K562 (cell line): ENCODE measurements around the gene HELZ2. TPM values are rescaled to one million over a fixed set of nuclear protein-coding genes. Genes with fewer than 3 reads are reported as not detected.

ENCODE experiments used
- ATAC-seq: fragments of 200-7000 bp; cut with Tn5 transposase; 3 replicates; pipeline ENCODE4 v1.9.1; 2020; ENCODE audit warnings: moderate library complexity
- Bru-seq: library from RNA; stranded (reverse); fragments of 400-500 nt; gene quantifications from one replicate; lab custom pipeline; 2021; lab: Mats Ljungman, UMichigan
- BruChase-seq, 2 experiments: library from RNA; stranded (reverse); fragments of 400-500 nt; gene quantifications; one replicate each; lab custom pipeline; 2021; lab: Mats Ljungman, UMichigan
- BruUV-seq: library from RNA; stranded (reverse); fragments of 400-500 nt; replicated peaks from 2 replicates; lab custom pipeline; 2021; lab: Mats Ljungman, UMichigan
- CTCF ChIA-PET: fragments of 300-600 bp; formaldehyde crosslinking; extraction: SDS; loops from one replicate; lab custom pipeline; 2021; ENCODE audit warnings: low intra/inter-chr PET ratio; lab: Yijun Ruan, JAX
- POLR2A ChIA-PET: fragments of 300-600, 350-650 bp; sonication (Branson Sonifier 250); formaldehyde crosslinking; extraction: SDS; loops from one replicate; lab custom pipeline; 2021; ENCODE audit warnings: antibody characterized with exemption, inconsistent platforms; lab: Yijun Ruan, JAX
- DNase-seq, 4 experiments: peaks; one replicate each; pipeline versions ENCODE4 v3.0.0 to v3.0.0-alpha.2; 2011 to 2018; ENCODE audit warnings: low spot score in 3 of 4, mixed read lengths in 3 of 4; ENCODE audit errors: extremely low read depth in 1 of 4
- FAIRE-seq: peaks from 2 replicates; lab custom pipeline; 2011; peaks lifted over from hg19 to GRCh38; lab: Jason Lieb, UNC
- H2AFZ ChIP-seq: 2 replicates; pipeline ENCODE4 v1.6.0; 2011; ENCODE audit warnings: low read depth, low read length, control low read depth, inconsistent platforms
- H3K27ac ChIP-seq: fragments of 200-600 bp; 3 replicates; pipeline ENCODE4 v1.8.0; 2011; ENCODE audit warnings: low read depth, mild to moderate bottlenecking, control low read depth, inconsistent platforms, low read length, moderate library complexity, mixed read lengths; ENCODE audit errors: extremely low read depth
- H3K27me3 ChIP-seq, 2 experiments: fragments of 300-600 bp in 1 of 2; 2 replicates in 1 of 2; 3 replicates in 1 of 2; pipeline versions ENCODE4 v1.6.0 to v1.8.0; 2011; ENCODE audit warnings: inconsistent platforms in 2 of 2, low read length in 2 of 2, mild to moderate bottlenecking in 1 of 2, mixed read lengths in 1 of 2, moderate library complexity in 1 of 2; ENCODE audit not compliant: control insufficient read depth in 2 of 2, insufficient read depth in 2 of 2
- H3K36me3 ChIP-seq: fragments of 300-600 bp; 3 replicates; pipeline ENCODE4 v1.8.0; 2011; ENCODE audit warnings: mild to moderate bottlenecking, low read length, inconsistent platforms; ENCODE audit not compliant: control insufficient read depth, insufficient read depth
- H3K4me1 ChIP-seq, 2 experiments: fragments of 200-600 bp in 1 of 2; replicated peaks in 1 of 2; 2 replicates in 1 of 2; 3 replicates in 1 of 2; pipeline versions ENCODE4 v1.5.1 to v1.8.0; 2011; ENCODE audit warnings: inconsistent platforms in 2 of 2, low read length in 2 of 2, mild to moderate bottlenecking in 1 of 2, mixed read lengths in 1 of 2, moderate library complexity in 1 of 2; ENCODE audit not compliant: control insufficient read depth in 2 of 2, insufficient read depth in 2 of 2
- H3K4me2 ChIP-seq: 2 replicates; pipeline ENCODE4 v1.6.1; 2011; ENCODE audit warnings: low read length, control low read depth, inconsistent platforms, mixed read lengths; ENCODE audit not compliant: insufficient read depth
- H3K4me3 ChIP-seq: fragments of 200-600 bp; sonication (generic), shearing (Covaris generic); 2 replicates; pipeline ENCODE4 v1.5.1; 2016; ENCODE audit warnings: control low read depth, inconsistent platforms
- H3K79me2 ChIP-seq: fragments of 200-600 bp; 3 replicates; pipeline ENCODE4 v1.8.0; 2011; ENCODE audit warnings: low read length, inconsistent platforms; ENCODE audit not compliant: control insufficient read depth, insufficient read depth
- H3K9ac ChIP-seq, 2 experiments: 2 replicates each; pipeline versions ENCODE4 v1.6.0 to v1.6.1; 2011; ENCODE audit warnings: low read depth in 2 of 2, low read length in 2 of 2, control low read depth in 1 of 2, inconsistent platforms in 1 of 2, mild to moderate bottlenecking in 1 of 2, mixed read lengths in 1 of 2; ENCODE audit not compliant: insufficient read depth in 1 of 2
- H3K9me1 ChIP-seq: one replicate; pipeline ENCODE4 v1.6.0; 2011; ENCODE audit warnings: inconsistent platforms, mild to moderate bottlenecking, low read length, moderate library complexity; ENCODE audit not compliant: control insufficient read depth, insufficient read depth
- H3K9me3 ChIP-seq: replicated peaks from 2 replicates; pipeline ENCODE4 v1.5.1; 2011; ENCODE audit warnings: low read depth, low read length, inconsistent platforms; ENCODE audit not compliant: control insufficient read depth, insufficient read depth
- H4K20me1 ChIP-seq: replicated peaks from 2 replicates; pipeline ENCODE4 v1.6.1; 2011; ENCODE audit warnings: low read length, inconsistent platforms, mixed read lengths; ENCODE audit not compliant: control insufficient read depth, insufficient read depth
- BCL6 ChIP-seq: fragments of 250-450 bp; sonication (Bioruptor Pico); IDR thresholded peaks from 2 replicates; pipeline ENCODE4 v1.4.0; 2020
- CBX1 ChIP-seq: sonication (generic); IDR thresholded peaks from 2 replicates; pipeline ENCODE4 v1.6.1; 2016; ENCODE audit warnings: antibody characterized with exemption, low read depth, mild to moderate bottlenecking
- DNMT1 ChIP-seq: fragments of 450-650 bp; IDR thresholded peaks from 2 replicates; pipeline ENCODE4 v1.6.1; 2016; ENCODE audit warnings: antibody characterized with exemption, mild to moderate bottlenecking
- GATA2 ChIP-seq: sonication (generic); formaldehyde crosslinking; IDR thresholded peaks from 2 replicates; pipeline ENCODE4 v1.4.0; 2020; ENCODE audit warnings: mild to moderate bottlenecking, missing genetic modification reagents
- IFI16 ChIP-seq: fragments of 250-450 bp; sonication (Bioruptor Pico); IDR thresholded peaks from 2 replicates; pipeline ENCODE4 v2.1.2; 2022; ENCODE audit warnings: mild to moderate bottlenecking, inconsistent platforms
- ILK ChIP-seq: fragments of 450-650 bp; IDR thresholded peaks from 2 replicates; pipeline ENCODE4 v1.6.1; 2016; ENCODE audit warnings: missing genetic modification characterization, low read depth, mild to moderate bottlenecking, missing compliant biosample characterization, moderate library complexity, borderline replicate concordance
- JUND ChIP-seq, 2 experiments: IDR thresholded peaks; 2 replicates in 1 of 2; 3 replicates in 1 of 2; pipeline ENCODE4 v1.6.1; 2011; ENCODE audit warnings: borderline replicate concordance in 2 of 2, low read depth in 2 of 2, low read length in 2 of 2, improper control_type of control experiment in 1 of 2, missing biosample characterization in 1 of 2, missing genetic modification characterization in 1 of 2, missing genetic modification reagents in 1 of 2
- MAZ ChIP-seq, 2 experiments: fragments of 450-650 bp in 1 of 2; sonication (generic) in 1 of 2; formaldehyde crosslinking; IDR thresholded peaks in 1 of 2; conservative IDR thresholded peaks in 1 of 2; 2 replicates each; pipeline versions ENCODE4 v1.4.0 to v1.5.0; 2020; ENCODE audit warnings: mild to moderate bottlenecking in 1 of 2, missing genetic modification reagents in 1 of 2
- RB1 ChIP-seq: fragments of 450-650 bp; IDR thresholded peaks from 2 replicates; pipeline ENCODE4 v1.6.1; 2017; ENCODE audit warnings: low read depth, mild to moderate bottlenecking
- STAG1 ChIP-seq: sonication (generic); formaldehyde crosslinking; IDR thresholded peaks from 2 replicates; pipeline ENCODE4 v1.5.0; 2020; ENCODE audit warnings: missing genetic modification reagents, borderline replicate concordance
- WGBS: fragments of 100-300 bp; shearing (Covaris generic); methylation state at CpG from one replicate; pipeline ENCODE4 v1.1.6; 2016; ENCODE audit warnings: low coverage, mixed read lengths; ENCODE audit not compliant: insufficient coverage; ENCODE audit errors: missing lambda C conversion rate; 5-methylcytosine and 5-hydroxymethylcytosine counted together
- in situ Hi-C: fragments of 300-500 bp; cut with MboI; formaldehyde crosslinking; loops from 4 replicates; pipeline ENCODE4 v1.15.0; 2018; ENCODE audit warnings: inconsistent platforms, mixed read lengths
- intact Hi-C: fragments of 100-400 bp; cut with micrococcal nuclease; formaldehyde crosslinking; loops from 2 replicates; pipeline ENCODE4 v1.14.2; 2022
- long read RNA-seq, 3 experiments: library from polyadenylated mRNA in 2 of 3; library from RNA in 1 of 3; unstranded in 2 of 3; stranded (forward) in 1 of 3; transcript quantifications; one replicate each; pipeline ENCODE4 v2.0.0, GENCODE V29; 2019 to 2022
- polyA minus RNA-seq, 3 experiments: library from RNA; depleted of rRNA, polyadenylated mRNA; stranded (reverse); fragments of >200 nt; gene quantifications; 2 replicates each; pipeline ENCODE4 v1.2.3, GENCODE V29; 2011
- polyA plus RNA-seq, 8 experiments: library from polyadenylated mRNA; depleted of rRNA in 4 of 8; stranded (reverse) in 5 of 8; unstranded in 3 of 8; fragments of >200 nt; fragmentation: Nextera tagmentation in 2 of 8; fragmentation: Illumina TruSeq in 1 of 8; extraction: Ambion mirVana in 2 of 8; extraction: Trizol in 1 of 8; gene quantifications; 2 replicates each; pipeline versions ENCODE4 v1.2.1 to v1.2.3, GENCODE V29; 2011 to 2014; ENCODE audit warnings: inconsistent platforms in 1 of 8, missing spikeins in 1 of 8
- total RNA-seq, 7 experiments: library from RNA; depleted of rRNA in 6 of 7; stranded (reverse); fragments of >200 nt in 6 of 7; fragmentation: Illumina TruSeq in 2 of 7; extraction: Trizol in 2 of 7; gene quantifications; 2 replicates each; pipeline versions ENCODE4 v1.2.1 to v1.2.3, GENCODE V29; 2011 to 2021; ENCODE audit warnings: low replicate concordance in 1 of 7
- TF ChIP-seq, protein P1 (sequence below), 3 experiments: fragments of 200-800 bp in 1 of 3; sonication (Bioruptor generic) in 1 of 3; sonication (generic) in 1 of 3; formaldehyde crosslinking in 1 of 3; IDR thresholded peaks; 2 replicates each; pipeline versions ENCODE4 v1.6.1 to v1.8.0; 2016 to 2022; ENCODE audit warnings: mild to moderate bottlenecking in 2 of 3, missing compliant biosample characterization in 2 of 3, missing genetic modification characterization in 2 of 3, missing genetic modification reagents in 1 of 3

The HELZ2 gene, protein sequence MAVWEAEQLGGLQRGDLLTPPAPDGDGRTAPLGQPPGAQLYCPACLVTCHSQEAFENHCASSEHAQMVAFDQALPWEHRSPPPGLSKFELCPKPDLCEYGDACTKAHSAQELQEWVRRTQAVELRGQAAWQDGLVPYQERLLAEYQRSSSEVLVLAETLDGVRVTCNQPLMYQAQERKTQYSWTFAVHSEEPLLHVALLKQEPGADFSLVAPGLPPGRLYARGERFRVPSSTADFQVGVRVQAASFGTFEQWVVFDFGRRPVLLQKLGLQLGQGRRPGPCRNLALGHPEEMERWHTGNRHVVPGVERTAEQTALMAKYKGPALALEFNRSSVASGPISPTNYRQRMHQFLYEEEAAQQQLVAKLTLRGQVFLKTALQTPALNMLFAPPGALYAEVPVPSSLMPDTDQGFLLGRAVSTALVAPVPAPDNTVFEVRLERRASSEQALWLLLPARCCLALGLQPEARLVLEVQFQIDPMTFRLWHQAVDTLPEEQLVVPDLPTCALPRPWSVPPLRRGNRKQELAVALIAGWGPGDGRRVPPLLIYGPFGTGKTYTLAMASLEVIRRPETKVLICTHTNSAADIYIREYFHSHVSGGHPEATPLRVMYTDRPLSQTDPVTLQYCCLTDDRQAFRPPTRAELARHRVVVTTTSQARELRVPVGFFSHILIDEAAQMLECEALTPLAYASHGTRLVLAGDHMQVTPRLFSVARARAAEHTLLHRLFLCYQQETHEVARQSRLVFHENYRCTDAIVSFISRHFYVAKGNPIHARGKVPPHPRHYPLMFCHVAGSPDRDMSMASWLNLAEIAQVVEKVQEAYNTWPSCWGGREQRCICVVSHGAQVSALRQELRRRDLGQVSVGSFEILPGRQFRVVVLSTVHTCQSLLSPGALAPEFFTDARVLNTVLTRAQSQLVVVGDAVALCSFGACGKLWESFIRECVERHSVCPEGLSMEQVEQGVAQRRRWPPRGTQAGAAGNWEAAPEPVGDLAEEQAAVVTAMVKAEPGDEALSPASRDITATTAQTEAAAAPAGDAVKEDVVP (N-terminal part only)
- total RNA-seq (2011; cell fraction: chromatin; rRNA removed; ENCODE audit: low replicate concordance), result 12.0 and 57.7 TPM in 2 replicates
- 46.8 and 60.9 TPM in 2 replicates for total RNA-seq (2011; cell fraction: nucleolus; rRNA removed)
- total RNA-seq (2011; cell fraction: nucleoplasm; rRNA removed), result 17.9 and 18.1 TPM in 2 replicates
- total RNA-seq (2014; rRNA removed), result 5.0 and 5.9 TPM in 2 replicates
- total RNA-seq (2014; rRNA removed; fragmentation: Illumina TruSeq; extraction: Trizol), result 0.26 and 0.69 TPM in 2 replicates
- total RNA-seq (2015; rRNA removed; fragmentation: Illumina TruSeq; extraction: Trizol), result 2.4 and 3.5 TPM in 2 replicates
- 7.8 and 9.1 TPM in 2 replicates for total RNA-seq (2021)
- polyA plus RNA-seq (2011; rRNA removed), result 3.3 and 3.5 TPM in 2 replicates
- 1.7 and 5.6 TPM in 2 replicates for polyA plus RNA-seq (2011; cell fraction: cytosol; rRNA removed)
- polyA plus RNA-seq (2011; cell fraction: nucleus; rRNA removed), result 8.9 and 19.2 TPM in 2 replicates
- 4.9 and 15.0 TPM in 2 replicates for polyA plus RNA-seq (2012)
- 2.3 and 3.5 TPM in 2 replicates for polyA plus RNA-seq (2014; fragmentation: Illumina TruSeq; extraction: Trizol)
- under 1 TPM in 1 of 2 experiments, not detected in 1; 0.03 TPM for polyA plus RNA-seq (2014; fragmentation: Nextera tagmentation; extraction: Ambion mirVana)
- 2.8 and 5.0 TPM in 2 replicates for polyA plus RNA-seq (2014; rRNA removed)
- 2.3 and 6.2 TPM in 2 replicates for polyA minus RNA-seq (2011; rRNA and poly(A)+ RNA removed)
- 7.4 and 13.1 TPM in 2 replicates for polyA minus RNA-seq (2011; cell fraction: cytosol; rRNA and poly(A)+ RNA removed)
- 15.1 and 18.3 TPM in 2 replicates for polyA minus RNA-seq (2011; cell fraction: nucleus; rRNA and poly(A)+ RNA removed)
- Bru-seq, nascent RNA, result percentile 37 among the genes with signal in this experiment
- BruChase-seq, experiment 1, labeled RNA remaining after a 2-hour chase, result percentile 44 among the genes with signal in this experiment
- percentile 49 among the genes with signal in this experiment for BruChase-seq, experiment 2, labeled RNA remaining after a 6-hour chase
- long read RNA-seq, experiment 1, partial matches to known transcripts, result 1 of 4 reads
- long read RNA-seq, experiment 1, other reads (novel, unspliced or antisense), result 3 of 4 reads
- long read RNA-seq, experiment 2, partial matches to known transcripts, result 2 of 2 reads
- long read RNA-seq, experiment 2, other reads (novel, unspliced or antisense), result 0 of 2 reads
- long read RNA-seq, experiment 3, result 0 reads

DNA sequence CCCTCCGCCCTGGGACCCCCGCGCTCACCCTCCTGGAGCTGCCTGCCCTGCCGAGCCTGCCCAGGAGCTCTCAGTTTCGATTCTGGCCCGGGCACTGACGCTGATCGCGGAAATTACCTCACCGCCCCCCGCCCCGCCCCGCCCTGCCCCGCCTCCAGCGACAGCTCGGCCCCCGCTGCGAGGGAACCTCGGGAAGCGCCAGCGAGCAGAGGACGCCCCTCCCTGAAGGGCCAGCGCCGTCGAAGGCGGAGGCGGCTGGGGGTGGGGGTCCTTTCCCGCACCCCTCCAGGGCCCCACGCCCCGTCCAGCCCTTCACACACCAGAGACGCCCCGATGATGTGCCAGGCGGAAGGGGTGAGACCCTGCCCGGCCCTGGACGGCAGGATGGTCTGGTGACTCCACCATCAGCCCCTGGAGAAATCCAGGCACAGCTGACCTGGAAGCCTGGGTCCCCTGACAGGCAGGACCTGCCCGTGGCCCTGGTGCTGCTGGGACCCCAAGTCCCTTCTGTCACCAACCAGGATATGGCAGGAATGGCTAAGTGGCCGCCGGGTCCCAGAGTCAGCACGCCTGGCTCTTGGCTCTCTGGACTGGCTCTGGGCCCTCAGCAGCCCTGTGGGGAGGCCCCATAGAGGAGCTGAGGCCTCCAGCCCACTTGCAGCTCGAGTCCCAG is at the start of gene HELZ2:
HELZ2 (minus strand) TSS at position 84 of the 673 bp plus-strand sequence. CDS start 1,854 bp downstream, outside the sequence.
- peaks cover 3% of the 10 kb centered on the region; the same call in 1 of the 2 replicates for H4K20me1 ChIP-seq
- ATAC-seq (peak; percentile 87), DNase-seq (peak; percentile 77 to 88 (median 85)), FAIRE-seq (no peak)
- peaks cover 7 to 64% of the 10 kb centered on the region in 2 experiments for H3K4me1 ChIP-seq
- H3K79me2 ChIP-seq, result no peaks in the 10 kb centered on the region
- no peaks in the 10 kb centered on the region for H3K36me3 ChIP-seq
- in situ Hi-C loops, result no loop called here
- no peaks in the 10 kb centered on the region for H3K27me3 ChIP-seq
- H3K9me1 ChIP-seq, result peaks cover 3% of the 10 kb centered on the region
- peak within 1 kb of the TSS; percentile 93 for H2AFZ ChIP-seq
- ChIA-PET CTCF (no interaction called here), POLR2A (interaction anchor here (0.6 kb wide), 1 partner anchor 53 kb away, joined by 3 read pairs; the partner anchor contains the start of gene GMEB2)
- BruUV-seq, result no TSS peak
- H3K4me3 ChIP-seq, result peak within 1 kb of the TSS; percentile 58
- H3K9ac ChIP-seq, result peak within 1 kb of the TSS; percentile 64 to 95
- intact Hi-C loops, result no loop called here
- peak within 1 kb of the TSS; percentile 67 for H3K27ac ChIP-seq
- H3K9me3 ChIP-seq, result no peaks in the 10 kb centered on the region
- H3K4me2 ChIP-seq, result peak within 1 kb of the TSS; percentile 81
- WGBS, result 8% methylated on average over 13 of the region's 40 CpGs
- TF ChIP-seq JUND (IDR thresholded peaks at IDR 0.05; ENCODE audit: borderline replicate concordance, low read depth, low read length) (peak; percentile 35; the same call in 1 of the 2 replicates), JUND (tag; IDR thresholded peaks at IDR 0.05; ENCODE audit: borderline replicate concordance, low read depth, low read length) (no peak), CBX1 (no peak), IFI16 (no peak), GATA2 (CRISPR knock-in tag) (no peak), STAG1 (no peak), DNMT1 (0 out of 2 replicates have a peak, but pooled peaks have one; percentile 22), MAZ (CRISPR knock-in tag; conservative IDR thresholded peaks at IDR 0.05 in 1 of 2, IDR thresholded peaks at IDR 0.05 in 1 of 2) (peak; percentile 67 to 79), RB1 (no peak), ILK (tag) (no peak), BCL6 (CRISPR knock-in tag) (no peak)
- TF ChIP-seq, protein P1, sequence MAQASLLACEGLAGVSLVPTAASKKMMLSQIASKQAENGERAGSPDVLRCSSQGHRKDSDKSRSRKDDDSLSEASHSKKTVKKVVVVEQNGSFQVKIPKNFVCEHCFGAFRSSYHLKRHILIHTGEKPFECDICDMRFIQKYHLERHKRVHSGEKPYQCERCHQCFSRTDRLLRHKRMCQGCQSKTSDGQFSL (CRISPR knock-in tag; IDR thresholded peaks at IDR 0.05), result 0 out of 2 replicates have a peak, but pooled peaks have one; percentile 38
- TF ChIP-seq, protein P1 (tag; IDR thresholded peaks at IDR 0.05), result no peak
